T-helper 1 cell treated with Interleukin-12 subunit alpha and Interleukin-12 subunit beta and Interleukin-4 antibody, amounts not matched to agents 30 μg/mL and 1 μg/mL, for 36 hours (primary cell): Measurements from ENCODE around the gene IL32.
"Not testable (repeated sequence)": the region's sequence is repeated elsewhere in the genome, so short reads cannot be mapped to it uniquely, and the experiment has no call there.

Source experiments
- H3K27ac Mint-ChIP-seq: one replicate; pipeline ENCODE4 v1.8.0; 2021; ENCODE audit warnings: mild to moderate bottlenecking, mixed read lengths
- H3K27me3 Mint-ChIP-seq: one replicate; pipeline ENCODE4 v1.8.0; 2021; ENCODE audit warnings: low read depth, mixed read lengths
- H3K36me3 Mint-ChIP-seq: one replicate; pipeline ENCODE4 v1.8.0; 2021; ENCODE audit warnings: low read depth, mixed read lengths
- H3K4me1 Mint-ChIP-seq: one replicate; pipeline ENCODE4 v1.8.0; 2021; ENCODE audit warnings: low read depth, mixed read lengths
- H3K4me3 Mint-ChIP-seq: one replicate; pipeline ENCODE4 v1.8.0; 2021; ENCODE audit warnings: mild to moderate bottlenecking, moderate library complexity, mixed read lengths
- H3K9me3 Mint-ChIP-seq: one replicate; pipeline ENCODE4 v1.8.0; 2021; ENCODE audit warnings: mixed read lengths

Gene IL32

DNA sequence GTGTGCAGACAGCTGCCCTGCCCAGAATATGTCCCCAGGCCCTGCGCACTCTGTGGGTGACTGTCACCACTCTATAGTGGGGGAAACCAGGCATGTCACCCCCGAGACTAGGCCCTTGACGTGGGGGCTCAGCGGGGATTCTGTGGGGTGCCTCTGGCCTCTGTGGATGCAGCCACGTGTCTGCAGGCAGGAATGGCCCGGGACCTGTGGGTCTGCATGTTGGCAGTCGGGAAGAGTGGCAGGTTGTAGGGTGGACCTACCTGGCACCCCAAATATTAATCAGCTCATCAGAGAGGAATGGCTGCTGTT is 954 bp downstream of the IL32 start:
- peak overlapping the region; percentile 98 for H3K27ac Mint-ChIP-seq
- no peaks in the 10 kb centered on the region for H3K27me3 Mint-ChIP-seq
- peaks cover 13% of the 10 kb centered on the region for H3K9me3 Mint-ChIP-seq
- peak overlapping the region; percentile 100 for H3K4me3 Mint-ChIP-seq
- H3K4me1 Mint-ChIP-seq = peaks cover 57% of the 10 kb centered on the region
- H3K36me3 Mint-ChIP-seq = peaks cover 67% of the 10 kb centered on the region

DNA sequence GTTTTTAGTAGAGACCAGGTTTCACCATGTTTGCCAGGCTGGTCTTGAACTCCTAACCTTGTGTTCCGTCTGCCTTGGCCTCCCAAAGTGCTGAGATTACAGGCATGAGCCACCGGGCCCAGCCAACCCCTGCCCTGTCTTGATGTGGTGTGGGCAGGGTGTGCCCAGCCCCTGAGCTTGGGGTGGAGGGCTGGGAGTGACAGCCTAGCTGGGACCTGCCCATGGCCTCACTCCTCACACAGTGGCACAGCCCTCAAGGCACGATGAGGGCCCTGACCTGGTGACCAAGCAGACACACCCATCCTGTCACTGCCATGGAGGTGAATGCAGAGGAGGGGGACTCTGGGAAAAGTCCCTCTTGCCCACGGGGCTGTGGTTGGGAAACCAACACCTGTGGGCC is 3.0 kb downstream of the IL32 start:
- Mint-ChIP-seq H3K27me3 (no peaks in the 10 kb centered on the region), H3K4me1 (peaks cover 55% of the 10 kb centered on the region), H3K4me3 (peak overlapping the region; percentile 97), H3K27ac (peak overlapping the region; percentile 96), H3K36me3 (peaks cover 55% of the 10 kb centered on the region), H3K9me3 (peaks cover 4% of the 10 kb centered on the region)

DNA sequence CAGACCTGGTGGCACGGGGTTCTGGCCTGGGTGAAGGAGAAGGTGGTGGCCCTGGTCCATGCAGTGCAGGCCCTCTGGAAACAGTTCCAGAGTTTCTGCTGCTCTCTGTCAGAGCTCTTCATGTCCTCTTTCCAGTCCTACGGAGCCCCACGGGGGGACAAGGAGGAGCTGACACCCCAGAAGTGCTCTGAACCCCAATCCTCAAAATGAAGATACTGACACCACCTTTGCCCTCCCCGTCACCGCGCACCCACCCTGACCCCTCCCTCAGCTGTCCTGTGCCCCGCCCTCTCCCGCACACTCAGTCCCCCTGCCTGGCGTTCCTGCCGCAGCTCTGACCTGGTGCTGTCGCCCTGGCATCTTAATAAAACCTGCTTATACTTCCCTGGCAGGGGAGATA is 3.7 kb downstream of the IL32 start:
- not testable (repeated sequence) for H3K27me3 Mint-ChIP-seq, H3K9me3 Mint-ChIP-seq
- Mint-ChIP-seq H3K4me3 (peak overlapping the region; percentile 73), H3K27ac (peak overlapping the region; percentile 86), H3K36me3 (peaks cover 54% of the 10 kb centered on the region), H3K4me1 (peaks cover 57% of the 10 kb centered on the region)

GRCh38 chr16:3070608-3071111 is 5.2 kb downstream of the IL32 start:
- Mint-ChIP-seq H3K27me3 (no peaks in the 10 kb centered on the region), H3K9me3 (no peaks in the 10 kb centered on the region), H3K4me1 (peaks cover 58% of the 10 kb centered on the region), H3K4me3 (peak overlapping the region; percentile 17), H3K27ac (peak overlapping the region; percentile 86), H3K36me3 (peaks cover 48% of the 10 kb centered on the region)

DNA sequence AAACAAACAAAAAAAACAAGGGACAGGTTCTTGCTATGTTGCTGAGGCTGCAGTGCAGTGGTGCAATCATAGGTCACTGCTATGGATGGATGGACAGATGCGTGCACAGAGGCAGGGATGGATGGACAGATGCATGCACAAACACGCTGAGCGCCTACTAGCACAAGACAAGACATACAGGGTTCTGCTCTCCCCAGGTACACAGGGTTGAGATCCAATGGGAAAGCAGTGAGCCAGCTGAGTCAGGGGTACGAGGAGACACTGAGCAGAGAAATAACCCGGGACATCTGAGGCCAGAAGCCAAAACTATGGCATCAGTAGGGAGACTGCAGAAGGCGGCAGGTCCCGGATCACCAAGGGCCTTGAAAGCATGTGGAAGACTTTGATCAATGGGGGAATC is 6.2 kb downstream of the IL32 start:
- Mint-ChIP-seq H3K27ac (peak overlapping the region; percentile 86), H3K4me3 (peak overlapping the region; percentile 46)

DNA sequence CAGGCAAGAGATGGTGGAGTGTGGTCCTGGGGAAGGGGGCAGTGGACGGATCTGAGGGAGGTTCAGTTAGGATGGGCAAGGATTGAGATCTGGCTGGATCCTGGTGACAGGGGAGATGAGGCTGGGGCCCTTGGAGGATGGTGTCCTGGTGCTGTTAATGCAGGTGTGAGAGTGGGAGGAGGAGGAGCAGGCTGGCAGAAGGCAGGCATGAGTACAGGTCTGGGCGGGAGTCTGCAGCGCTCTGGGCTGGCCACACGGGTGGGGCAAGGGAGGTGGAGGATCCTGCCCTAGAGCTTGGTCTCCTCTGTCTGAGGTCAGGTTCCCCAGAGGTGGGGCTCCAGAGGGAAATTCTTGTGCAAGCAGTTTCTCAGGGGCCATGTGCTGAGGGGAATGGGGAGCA is 6.7 kb downstream of the IL32 start:
- not testable (repeated sequence) for H3K27me3 Mint-ChIP-seq, H3K9me3 Mint-ChIP-seq
- H3K27ac Mint-ChIP-seq = peak overlapping the region; percentile 86
- H3K4me1 Mint-ChIP-seq = peaks cover 68% of the 10 kb centered on the region
- peak overlapping the region; percentile 46 for H3K4me3 Mint-ChIP-seq
- peaks cover 36% of the 10 kb centered on the region for H3K36me3 Mint-ChIP-seq

More for the DNA sequence above, 6.2 kb downstream of the IL32 start:
- Mint-ChIP-seq H3K4me1 (peaks cover 63% of the 10 kb centered on the region), H3K9me3 (no peaks in the 10 kb centered on the region), H3K27me3 (no peaks in the 10 kb centered on the region), H3K36me3 (peaks cover 39% of the 10 kb centered on the region)

DNA sequence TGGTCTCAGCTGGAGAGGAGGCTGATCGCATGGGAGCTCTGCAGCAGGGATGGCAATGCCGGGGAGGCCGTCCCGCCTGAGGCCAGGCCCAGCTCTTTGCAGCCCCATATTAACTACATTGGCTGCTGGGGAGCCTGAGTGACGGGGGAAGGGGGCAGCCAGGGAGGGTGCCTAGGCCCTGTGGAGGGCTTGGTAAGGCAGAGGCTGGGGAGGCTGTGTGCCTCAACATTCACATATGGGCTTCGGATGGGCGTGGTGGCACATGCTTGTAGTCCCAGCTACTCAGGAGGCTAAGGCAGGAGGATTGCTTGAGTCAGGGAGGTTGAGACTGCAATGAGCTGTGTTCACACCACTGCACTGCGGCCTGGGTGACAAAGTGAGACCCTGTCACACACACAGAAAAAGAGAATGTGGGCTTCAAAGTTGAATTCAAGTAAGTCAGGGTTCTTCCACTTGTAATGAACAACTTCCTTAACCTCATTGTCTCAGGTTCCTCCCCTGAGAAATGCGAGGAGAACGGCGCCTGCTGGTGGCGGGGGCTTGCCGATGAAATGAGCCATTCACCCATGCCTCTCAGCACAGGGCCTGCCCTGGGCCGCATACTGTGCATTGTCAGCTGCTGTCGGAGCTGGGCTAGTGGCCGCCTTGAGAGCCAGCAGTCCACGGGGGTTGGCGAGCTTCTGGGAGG is 7.3 kb downstream of the IL32 start:
- not testable (repeated sequence) for H3K27me3 Mint-ChIP-seq, H3K9me3 Mint-ChIP-seq
- Mint-ChIP-seq H3K4me3 (peak overlapping the region; percentile 71), H3K4me1 (peaks cover 70% of the 10 kb centered on the region), H3K36me3 (peaks cover 34% of the 10 kb centered on the region), H3K27ac (peak overlapping the region; percentile 94)

- peaks cover 74% of the 10 kb centered on the region for H3K4me1 Mint-ChIP-seq
- H3K27me3 Mint-ChIP-seq = no peaks in the 10 kb centered on the region
- H3K36me3 Mint-ChIP-seq = peaks cover 34% of the 10 kb centered on the region
- peak overlapping the region; percentile 71 for H3K4me3 Mint-ChIP-seq
- H3K27ac Mint-ChIP-seq = peak overlapping the region; percentile 94
- H3K9me3 Mint-ChIP-seq = no peaks in the 10 kb centered on the region
These were observed 8.0 kb downstream of the IL32 start for GRCh38 chr16:3073448-3073847.

DNA sequence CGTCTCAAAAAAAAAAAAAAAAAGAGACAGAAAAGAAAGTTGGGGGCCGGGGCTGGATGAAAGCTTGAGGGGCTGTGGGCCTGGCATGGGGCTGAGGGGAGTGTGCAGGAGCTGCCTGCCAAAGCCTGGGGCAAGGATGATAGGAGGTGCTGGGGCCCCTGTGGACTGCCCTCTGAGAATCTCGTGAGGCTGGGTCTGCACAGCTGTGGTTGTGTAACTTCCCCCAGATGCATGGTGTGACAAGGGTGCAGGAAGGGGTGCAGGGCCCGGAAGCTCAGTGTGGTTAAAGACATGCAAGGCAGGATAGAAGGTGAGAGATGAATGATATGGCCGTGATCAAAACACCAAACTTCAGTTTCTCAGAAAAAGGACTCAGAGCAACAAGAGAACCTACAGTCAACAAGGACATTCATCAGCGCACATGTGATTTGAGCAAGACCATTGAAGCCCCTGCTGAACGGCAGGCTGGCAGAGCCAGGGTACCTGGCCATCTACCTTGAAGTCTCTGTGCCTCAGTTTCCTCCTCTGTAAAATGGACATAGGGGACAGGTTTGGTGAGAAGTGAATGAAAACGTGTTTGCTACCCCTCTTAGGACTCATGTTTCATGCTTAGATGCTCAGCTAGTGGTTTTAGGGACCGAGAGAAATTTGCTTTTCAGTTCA is 9.6 kb downstream of the IL32 start:
- peak overlapping the region; percentile 94 for H3K27ac Mint-ChIP-seq
- peak overlapping the region; percentile 71 for H3K4me3 Mint-ChIP-seq
- H3K36me3 Mint-ChIP-seq = peaks cover 33% of the 10 kb centered on the region
- peaks cover 4% of the 10 kb centered on the region for H3K9me3 Mint-ChIP-seq
- H3K27me3 Mint-ChIP-seq = no peaks in the 10 kb centered on the region
- peaks cover 77% of the 10 kb centered on the region for H3K4me1 Mint-ChIP-seq

DNA sequence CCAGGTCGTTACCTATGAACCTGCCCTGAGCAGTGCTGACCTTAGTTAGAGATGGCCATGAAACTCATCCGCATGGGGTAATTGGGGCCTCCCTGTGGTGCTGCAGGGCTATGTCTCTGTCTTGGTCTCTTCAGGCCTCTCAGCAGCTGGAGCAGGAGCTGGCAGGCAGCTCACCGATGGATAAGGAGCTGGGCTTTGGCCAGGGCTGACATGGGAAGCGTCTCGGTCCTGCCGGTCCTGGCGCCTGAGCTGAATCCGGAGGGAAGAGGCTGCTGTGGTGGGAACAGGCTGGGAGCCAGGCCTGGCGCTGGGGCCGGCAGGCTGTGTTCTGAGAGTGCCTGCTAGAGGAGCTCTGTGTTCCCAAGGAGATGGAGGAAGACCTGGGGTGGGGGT is 10.1 kb downstream of the IL32 start:
- peak overlapping the region; percentile 71 for H3K4me3 Mint-ChIP-seq
- peaks cover 30% of the 10 kb centered on the region for H3K36me3 Mint-ChIP-seq
- H3K27ac Mint-ChIP-seq = peak overlapping the region; percentile 94
- peaks cover 6% of the 10 kb centered on the region for H3K9me3 Mint-ChIP-seq
- peaks cover 78% of the 10 kb centered on the region for H3K4me1 Mint-ChIP-seq
- H3K27me3 Mint-ChIP-seq = no peaks in the 10 kb centered on the region

GRCh38 chr16:3075946-3076345 is 10.5 kb downstream of the IL32 start:
- not testable (repeated sequence) for H3K9me3 Mint-ChIP-seq, H3K27me3 Mint-ChIP-seq
- Mint-ChIP-seq H3K4me1 (peaks cover 77% of the 10 kb centered on the region), H3K27ac (peak overlapping the region; percentile 94), H3K36me3 (peaks cover 32% of the 10 kb centered on the region), H3K4me3 (peak overlapping the region; percentile 40)

DNA sequence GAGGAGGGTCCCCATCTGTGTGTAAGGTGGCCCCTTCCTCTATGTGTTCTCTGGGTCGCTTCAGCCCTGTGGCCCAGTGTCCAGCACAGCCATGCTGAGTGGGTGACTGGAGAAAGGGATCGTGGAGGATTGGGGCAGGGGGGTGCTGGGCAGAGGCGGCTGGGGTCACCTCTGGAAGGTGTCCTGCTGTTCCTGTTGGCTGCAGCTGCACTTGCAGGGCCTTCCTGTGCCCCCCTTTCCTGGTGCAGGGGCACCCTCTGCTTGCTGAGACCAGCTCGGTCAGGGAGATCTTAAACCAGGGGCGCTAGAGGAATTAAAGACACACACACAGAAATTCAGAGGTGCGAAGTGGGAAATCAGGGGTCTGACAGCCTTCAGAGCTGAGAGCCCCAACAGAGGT is 11.1 kb downstream of the IL32 start:
- peaks cover 12% of the 10 kb centered on the region for H3K9me3 Mint-ChIP-seq
- no peaks in the 10 kb centered on the region for H3K27me3 Mint-ChIP-seq
- H3K27ac Mint-ChIP-seq = peak overlapping the region; percentile 94
- H3K4me3 Mint-ChIP-seq = peak overlapping the region; percentile 68
- H3K4me1 Mint-ChIP-seq = peaks cover 75% of the 10 kb centered on the region
- peaks cover 35% of the 10 kb centered on the region for H3K36me3 Mint-ChIP-seq

GRCh38 chr16:3080024-3080423 is 14.6 kb downstream of the IL32 start:
- Mint-ChIP-seq H3K27ac (peak overlapping the region; percentile 74), H3K36me3 (peaks cover 39% of the 10 kb centered on the region), H3K4me1 (peaks cover 61% of the 10 kb centered on the region), H3K27me3 (no peaks in the 10 kb centered on the region), H3K9me3 (peaks cover 12% of the 10 kb centered on the region), H3K4me3 (no peak overlapping the region)

- H3K27me3 Mint-ChIP-seq, H3K27ac Mint-ChIP-seq, H3K4me3 Mint-ChIP-seq: not testable (repeated sequence)
- peaks cover 57% of the 10 kb centered on the region for H3K4me1 Mint-ChIP-seq
- H3K36me3 Mint-ChIP-seq = peaks cover 39% of the 10 kb centered on the region
- H3K9me3 Mint-ChIP-seq = peaks cover 12% of the 10 kb centered on the region
These were observed 16.5 kb downstream of the IL32 start for GRCh38 chr16:3081957-3082356.

DNA sequence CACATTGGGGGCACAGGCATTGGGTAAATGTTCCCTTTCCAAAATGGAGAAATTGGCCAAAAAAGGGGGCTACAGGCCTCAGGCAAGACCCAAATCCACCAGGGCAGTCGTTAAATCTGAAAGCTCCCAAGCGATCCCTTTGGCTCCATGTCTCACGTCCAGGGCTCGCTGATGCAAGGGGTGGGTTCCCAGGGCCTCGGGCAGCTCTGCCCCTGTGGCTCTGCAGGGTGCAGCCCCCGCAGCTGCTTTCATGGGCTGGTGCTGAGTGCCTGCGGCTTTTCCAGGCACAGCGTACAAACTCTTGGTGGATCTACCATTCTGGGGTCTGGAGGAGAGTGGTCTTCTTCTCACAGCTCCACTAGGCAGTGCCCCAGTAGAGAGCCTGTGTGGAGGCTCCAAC is 18.0 kb downstream of the IL32 start:
- not testable (repeated sequence) for H3K27ac Mint-ChIP-seq
- H3K4me1 Mint-ChIP-seq = peaks cover 54% of the 10 kb centered on the region

More for the DNA sequence above, 18.0 kb downstream of the IL32 start:
- Mint-ChIP-seq H3K36me3 (peaks cover 29% of the 10 kb centered on the region), H3K9me3 (peaks cover 12% of the 10 kb centered on the region)
- H3K4me3 Mint-ChIP-seq, H3K27me3 Mint-ChIP-seq: not testable (repeated sequence)
